ENCODE results near the gene EVA1C.
"Not testable (repeated sequence)": the region's sequence is repeated elsewhere in the genome, so short reads cannot be mapped to it uniquely, and the experiment has no call there.

EVA1C gene

DNA sequence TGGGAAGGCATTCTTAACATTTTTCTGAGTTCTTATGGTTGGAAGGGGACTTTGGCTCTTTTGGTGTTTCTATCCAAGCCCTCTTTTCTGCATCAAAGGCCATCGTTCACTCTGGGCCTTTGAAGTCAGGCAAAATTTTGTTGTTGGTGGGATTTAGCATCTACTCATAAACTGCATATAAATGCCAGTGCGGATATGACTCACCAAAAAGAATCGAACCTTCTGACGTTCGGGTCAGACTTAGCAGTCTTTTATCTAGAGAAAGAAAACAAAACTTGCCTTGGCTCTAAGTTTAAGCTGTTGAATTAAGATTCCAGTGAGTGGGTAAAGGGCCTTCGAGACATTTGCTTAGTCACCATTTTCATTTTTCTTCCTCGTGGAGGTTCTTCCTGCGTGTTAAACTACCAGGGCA lies 51.4 kb downstream of the EVA1C start:
- no peak for DNase-seq

DNA sequence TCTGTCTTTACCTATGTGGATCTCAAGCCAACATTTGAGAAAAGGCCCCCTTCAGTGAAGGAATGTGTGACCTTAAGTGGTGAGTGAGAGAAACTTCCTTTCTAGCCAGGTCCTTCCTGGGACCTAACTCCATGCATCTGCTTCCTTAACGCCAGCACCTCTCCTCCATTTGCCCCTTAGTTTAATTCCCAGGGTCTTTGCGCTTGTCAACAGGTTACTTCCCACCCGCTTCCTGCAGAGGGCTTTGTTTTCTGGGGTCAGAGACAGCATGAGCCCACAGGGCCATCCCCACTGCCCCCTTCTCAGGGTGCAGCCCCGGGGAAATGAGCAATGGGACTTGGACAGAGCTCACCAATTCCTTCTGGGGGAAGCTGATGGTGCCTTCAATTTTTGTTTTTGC lies 54.8 kb downstream of the EVA1C start:
- no peak for DNase-seq

DNA sequence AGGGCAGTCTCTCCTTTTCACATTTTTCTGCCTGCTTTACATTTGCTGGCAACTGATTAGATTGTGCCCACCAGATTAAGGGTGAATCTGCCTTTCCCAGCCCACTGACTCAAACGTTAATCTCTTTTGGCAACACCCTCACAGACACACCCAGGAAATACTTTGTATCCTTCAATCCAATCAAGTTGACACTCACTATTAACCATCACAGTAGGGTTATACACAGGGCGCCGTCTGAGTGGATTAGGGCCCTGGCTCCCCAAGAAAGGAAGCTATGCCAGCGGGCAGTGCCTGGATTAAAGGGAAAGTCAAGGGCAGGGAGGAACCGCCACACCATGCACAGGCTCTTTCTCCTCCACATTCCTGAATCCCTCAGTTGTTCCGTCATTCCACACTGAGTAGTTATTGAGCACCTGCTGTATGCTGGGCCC lies 56.2 kb downstream of the EVA1C start:
- no peak for DNase-seq

DNA sequence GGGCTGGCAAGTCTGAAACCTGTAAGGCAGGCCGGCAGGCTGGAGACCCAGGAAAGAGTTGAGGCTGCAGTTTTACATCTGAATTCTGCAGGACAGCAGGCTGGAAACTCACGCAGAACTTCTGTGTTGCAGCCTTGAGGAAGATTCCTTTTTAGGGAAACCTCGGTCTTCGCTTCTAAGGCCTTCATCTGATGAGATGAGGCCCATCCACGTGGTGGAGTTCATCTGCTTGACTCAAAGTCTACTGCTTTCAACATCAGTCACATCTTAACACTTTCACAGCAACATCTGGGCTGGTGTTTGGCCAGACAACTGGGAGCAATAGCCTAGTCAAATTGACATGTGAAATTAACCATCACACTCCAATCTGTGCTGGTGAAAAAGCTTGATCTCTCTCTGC lies 57.1 kb downstream of the EVA1C start:
- no peak for DNase-seq

DNA sequence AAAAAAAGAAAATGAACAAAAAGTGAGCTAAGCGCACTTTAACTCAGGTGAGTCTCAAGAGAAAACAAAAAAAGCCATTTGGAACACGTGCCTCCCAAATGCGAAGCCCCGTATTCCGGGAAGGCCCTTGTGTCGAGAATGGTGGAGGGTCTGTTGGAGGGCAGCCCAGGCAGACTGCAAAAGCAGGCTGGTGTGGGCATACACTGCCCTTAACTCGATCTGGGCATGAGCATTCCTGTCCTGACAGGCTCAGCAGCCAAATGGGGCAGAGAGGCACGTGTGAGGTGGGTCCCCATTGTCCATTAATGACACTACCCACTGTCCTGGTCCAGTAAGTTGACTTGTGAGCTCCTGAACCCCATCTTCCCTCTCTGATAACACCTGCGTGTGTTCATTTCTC lies 57.7 kb downstream of the EVA1C start:
- DNase-seq: no peak

DNA sequence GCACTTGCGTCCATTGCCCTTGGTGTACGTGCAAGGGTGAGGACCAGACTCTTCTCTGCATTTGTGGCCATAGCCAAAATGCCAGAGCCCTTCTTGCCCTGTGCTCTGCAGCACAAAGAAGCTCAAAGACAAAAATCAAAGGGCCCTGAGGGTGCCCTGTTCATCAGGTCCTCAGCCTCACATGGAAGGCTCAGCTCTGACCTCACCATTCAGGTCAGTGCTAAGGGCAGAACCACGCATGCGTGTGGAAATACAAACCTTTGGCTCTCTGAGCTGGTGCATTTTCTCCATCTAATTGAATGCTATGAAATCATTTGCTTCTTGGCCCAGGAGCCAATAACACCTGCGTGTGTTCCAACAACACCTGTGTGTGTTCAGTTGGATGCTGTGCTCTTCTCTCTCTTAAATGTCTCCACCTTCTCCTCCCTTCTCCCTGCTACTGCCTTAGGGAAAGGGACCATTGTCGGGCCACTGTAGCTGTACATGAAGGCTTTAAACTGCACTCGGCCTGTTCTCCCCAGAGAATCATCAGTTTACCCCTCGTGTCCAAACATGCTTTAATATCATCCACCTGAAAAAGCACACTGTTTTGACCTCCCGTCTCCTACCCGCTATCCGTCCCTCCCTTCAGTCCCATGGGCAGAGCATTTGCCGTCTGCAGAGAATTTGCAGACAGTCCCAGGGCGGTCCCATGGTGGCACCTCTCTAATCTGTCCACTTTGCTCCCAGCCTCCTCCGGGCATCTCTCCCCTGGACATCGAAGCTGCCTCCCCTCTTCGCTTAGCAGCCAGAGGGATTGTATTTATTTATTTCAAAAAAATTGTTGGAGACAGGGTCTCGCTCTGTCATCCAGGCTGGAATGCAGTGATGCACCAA lies 60.6 kb downstream of the EVA1C start:
- DNase-seq: no peak

DNA sequence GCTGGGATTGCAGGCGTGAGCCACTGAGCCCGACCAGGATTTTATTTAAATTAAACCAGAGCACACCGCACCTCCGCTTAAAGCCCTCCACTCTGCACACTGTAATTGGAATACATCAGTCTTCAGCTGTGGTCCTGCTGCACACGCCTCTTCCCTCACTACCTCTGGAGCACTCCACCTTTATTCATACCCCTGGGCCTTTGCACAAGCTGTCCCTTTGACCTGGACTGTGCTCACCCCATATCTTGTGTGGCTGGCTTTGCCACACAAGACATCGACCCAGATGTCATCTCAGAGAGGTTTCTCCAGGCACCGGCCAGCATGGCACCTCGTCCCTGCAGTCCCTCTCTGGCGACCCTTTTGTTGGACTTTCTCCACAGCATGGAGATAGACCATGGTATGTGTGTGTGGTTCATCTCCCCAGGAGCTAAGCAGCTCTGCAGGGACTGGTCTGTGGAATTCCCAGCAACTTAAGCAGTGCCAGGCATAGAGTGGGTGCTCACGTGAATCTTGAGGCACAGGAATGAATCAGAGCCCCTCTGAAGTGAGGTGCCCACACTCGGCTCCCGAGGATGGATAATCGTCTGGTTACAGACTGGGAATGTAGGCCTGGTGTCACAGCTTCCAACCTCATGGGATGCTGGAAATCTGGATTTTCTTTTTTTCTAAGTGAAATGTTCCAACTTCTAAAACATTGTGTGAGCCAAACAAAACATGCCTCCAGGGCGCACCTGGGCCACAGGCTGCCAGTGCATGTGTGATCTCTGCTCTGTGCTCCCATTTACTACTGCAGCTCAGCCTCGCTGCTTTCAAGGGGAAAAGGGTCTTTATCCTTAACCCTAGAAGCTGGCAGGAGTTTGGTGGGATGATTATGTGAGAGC lies 61.9 kb downstream of the EVA1C start:
- DNase-seq: no peak

DNA sequence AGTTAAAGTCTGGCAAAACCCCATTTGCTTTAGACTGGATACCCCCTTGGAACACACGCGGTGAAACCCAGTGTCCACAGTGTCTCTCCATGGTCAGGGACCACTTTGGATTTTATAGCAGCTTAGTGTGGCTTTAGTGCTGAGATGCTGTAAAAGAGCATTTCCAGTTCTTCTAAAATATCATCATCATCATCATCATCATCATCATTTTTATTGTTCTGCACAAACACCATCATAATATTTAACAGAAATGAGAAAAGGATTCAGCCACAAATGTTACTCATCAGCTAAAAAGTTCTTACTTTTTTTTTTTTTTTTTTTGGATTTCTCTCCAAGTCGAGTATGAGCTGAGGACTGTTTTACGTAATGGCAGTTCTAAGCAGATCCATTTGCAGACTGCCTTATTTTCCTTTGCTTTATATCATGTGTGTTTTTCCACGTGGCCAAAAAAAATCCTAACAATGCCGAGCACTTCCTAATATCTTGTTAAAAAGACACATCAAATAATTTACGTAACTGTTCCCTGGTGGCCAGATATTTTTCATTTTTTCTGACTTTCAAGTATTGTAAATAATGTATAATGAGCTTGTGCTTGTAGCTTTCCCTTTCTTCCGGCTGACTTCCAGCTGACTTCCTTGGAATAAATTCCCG lies 62.8 kb downstream of the EVA1C start:
- no peak for DNase-seq

DNA sequence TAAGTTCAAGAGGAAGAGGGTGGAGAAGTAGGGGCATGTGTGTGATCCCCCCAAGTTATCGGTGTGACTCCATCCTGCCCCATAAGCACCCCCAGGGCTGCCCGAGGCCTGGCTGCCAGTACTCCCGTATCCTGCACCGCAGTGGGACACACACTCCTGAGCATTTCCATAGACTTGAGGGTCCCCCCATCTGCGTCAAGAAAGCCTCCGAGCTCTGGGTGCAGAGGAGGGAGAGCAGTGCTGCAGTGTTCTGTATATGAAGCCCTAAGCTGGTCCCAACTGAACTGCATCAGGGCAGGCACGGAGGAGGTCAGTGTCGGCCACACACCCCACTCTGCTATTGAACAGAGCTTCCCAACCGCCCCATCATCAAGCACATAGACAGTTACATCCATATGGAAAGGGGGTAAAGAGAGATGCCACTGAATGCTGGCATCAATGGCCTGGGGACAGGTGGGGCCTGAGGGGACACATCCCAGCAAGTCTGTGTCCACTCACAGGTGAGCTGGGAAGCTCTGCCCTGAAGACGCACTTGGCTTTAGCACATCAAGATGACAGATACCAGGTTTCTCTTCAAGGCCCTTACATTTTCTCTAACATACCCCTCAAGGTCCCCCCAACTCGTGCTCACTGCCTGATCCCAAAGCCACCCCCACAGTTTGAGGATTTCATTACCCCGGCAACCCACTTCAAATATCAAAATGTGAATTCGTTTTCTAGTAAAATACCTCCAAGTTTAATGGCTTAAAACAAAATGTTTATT lies 64.3 kb downstream of the EVA1C start:
- DNase-seq: no peak

DNA sequence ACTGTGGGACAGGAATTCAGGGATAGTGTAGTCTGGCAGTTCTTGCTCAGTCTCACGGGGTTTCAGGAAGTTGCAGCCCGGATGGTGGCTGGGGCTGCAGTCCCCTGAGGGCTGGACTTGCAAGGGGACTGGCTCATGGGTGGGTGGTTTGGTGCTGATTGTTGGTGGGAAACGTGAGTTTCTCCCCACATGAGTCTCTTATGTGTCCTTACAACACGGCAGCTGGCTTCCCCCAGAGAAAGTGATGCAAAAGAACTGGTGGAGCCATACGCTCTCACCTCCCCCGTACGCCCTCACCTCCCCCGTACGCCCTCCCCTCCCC lies 64.9 kb downstream of the EVA1C start:
- DNase-seq: no peak

DNA sequence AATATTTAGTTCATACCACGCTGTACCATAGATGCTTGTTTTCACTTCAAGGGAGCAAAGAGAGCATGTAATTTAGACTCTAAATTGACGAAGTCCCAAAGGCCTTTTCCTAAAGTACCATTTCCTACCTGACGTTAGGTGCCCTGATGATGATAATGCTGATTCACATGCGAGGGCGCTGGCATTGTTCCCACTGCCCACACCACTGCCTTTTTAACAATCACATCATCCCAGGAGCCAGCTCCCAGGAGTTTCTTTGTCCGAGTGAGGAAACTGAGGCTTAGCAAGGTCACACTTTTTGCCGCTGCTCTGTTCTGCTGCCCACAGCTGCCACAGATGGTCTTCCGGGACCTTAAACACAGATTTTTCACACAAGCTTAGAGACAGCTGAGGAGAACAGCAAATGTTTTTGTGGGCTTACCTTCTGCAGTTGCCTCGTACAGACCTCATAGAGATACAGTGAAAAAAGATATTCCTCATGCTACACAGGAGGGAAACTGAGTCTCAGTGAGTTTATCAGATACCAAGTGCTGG lies 69.4 kb downstream of the EVA1C start:
- no peak for DNase-seq

DNA sequence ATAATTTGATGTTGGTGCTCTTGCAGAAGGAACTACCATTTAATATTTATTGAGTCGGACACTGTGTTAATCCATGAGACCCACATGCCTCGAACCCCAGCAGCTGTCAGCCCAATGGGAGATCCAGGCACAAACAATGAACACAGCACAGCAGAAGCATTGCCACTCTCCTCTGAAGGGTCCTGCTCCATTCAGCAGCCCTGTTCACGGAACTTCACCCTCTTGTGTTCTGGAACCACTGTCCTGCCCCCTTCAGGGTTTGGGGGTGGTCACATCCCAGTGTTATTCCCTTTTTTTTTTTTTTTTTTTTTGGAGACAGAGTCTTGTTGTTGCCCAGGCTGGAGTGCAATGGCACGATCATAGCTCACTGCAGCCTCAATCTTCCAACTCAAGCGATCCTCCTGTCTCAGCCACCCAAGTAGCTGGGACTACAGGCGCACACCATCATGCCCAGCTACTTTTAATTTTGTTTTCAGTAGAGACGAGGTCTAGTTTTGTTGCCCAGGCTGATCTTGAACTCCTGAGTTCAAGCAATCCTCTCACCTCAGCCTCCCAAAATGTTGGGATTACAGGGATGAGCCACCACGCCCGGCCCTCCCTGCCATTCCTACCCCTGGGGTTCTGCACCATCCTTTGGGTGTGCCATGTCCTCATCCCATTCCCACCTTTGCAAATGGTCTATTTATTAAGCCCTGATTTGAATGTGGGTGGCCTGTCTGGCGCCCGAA lies 70.2 kb downstream of the EVA1C start:
- DNase-seq: no peak

DNA sequence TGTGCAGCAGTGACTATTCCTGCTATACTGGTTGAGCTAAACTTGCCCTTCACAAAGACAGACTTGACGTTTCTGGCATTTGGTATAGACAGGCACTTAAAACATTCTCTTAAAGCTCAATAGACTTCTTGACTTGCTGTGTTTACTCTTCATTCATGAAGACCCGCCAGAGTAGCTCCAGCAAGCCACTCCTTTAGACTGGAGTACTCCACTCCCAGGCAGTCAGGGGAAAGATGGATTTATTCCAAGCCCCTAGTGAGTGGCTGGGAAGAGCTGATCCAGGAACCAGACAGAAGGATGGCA lies 70.7 kb downstream of the EVA1C start:
- DNase-seq: no peak

DNA sequence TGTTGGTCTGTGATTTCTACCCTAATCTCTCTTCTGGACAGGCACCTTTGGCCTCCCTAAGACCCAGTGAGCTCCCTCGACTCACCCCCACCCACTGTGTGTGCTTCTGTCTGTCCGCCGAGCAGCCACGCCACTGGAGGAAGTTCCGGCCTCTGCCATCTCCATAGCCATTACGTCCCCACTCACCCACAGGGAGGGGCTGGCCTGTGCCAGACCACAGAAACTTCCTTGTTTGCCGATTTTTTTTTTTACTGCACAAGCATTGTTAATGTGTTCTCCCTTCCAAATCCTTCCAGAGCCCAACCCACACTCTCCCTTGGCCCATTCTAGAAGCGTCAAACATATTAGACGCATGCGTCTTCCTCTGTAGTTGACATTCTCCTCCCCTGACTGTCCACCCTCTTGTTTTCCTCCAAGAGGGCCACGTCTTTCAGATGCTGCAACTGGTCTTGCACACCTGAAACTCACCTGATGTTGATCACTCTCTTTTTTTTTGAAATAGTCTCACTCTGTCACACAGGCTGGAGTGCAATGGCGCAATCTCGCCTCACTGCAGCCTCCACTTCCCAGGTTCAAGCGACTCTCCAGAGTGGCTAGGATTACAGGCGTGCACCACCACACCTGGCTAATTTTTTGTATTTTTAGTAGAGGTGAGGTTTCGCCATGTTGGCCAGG lies 72.3 kb downstream of the EVA1C start:
- no peak for DNase-seq

DNA sequence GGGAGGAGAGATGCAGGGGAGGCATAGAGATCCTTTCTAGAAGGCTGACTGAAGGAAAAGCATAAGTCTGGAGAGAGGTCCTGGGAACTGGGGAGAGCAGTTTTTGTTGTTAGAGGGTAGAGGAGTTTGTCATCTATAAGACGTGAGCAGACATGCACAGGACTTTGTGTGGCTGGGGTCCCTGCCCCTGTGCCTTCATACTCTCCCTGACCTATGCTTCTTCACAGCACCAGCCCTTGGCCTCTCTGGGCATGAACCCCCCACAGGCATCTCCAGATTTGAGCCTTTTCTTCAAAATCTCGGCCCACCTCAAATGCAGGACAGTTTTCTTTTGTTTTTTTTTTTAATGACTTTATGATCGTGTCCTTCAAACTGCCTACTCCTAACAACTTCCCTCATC lies 79.9 kb downstream of the EVA1C start:
- DNase-seq: no peak

DNA sequence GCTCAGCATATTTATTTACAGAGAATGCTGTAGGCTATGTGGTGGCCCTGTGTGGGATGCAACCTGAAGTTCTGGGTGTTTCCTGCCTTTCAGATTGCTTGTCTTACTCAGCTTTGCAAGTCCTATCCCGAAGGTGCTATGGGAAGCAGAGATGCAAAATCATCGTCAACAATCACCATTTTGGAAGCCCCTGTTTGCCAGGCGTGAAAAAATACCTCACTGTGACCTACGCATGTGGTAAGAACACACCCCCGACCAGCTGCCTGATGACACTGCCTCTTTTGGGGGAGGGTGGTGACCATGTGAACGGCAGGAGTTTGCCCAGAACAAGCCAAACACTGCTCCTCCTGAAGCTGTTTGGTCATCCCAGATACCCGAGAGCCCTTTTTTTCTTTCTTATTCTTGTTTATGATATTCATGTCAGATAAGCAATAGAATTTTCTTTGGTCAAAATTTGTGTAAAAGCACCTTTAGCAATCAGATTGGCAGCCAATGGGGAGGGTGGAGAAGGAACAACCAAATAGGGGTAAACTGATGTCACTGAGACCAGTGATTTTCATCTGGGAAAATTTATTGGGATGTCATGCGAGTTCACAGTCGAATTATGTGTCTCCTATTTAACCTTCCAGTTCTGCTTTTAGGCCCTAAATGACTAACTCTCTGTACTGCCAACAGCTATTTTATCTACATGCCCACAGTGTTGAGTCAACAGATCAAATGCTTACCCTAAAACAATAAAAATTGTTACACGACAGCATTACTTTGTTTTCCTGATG lies 82.6 kb downstream of the EVA1C start:
- no peak for DNase-seq

DNA sequence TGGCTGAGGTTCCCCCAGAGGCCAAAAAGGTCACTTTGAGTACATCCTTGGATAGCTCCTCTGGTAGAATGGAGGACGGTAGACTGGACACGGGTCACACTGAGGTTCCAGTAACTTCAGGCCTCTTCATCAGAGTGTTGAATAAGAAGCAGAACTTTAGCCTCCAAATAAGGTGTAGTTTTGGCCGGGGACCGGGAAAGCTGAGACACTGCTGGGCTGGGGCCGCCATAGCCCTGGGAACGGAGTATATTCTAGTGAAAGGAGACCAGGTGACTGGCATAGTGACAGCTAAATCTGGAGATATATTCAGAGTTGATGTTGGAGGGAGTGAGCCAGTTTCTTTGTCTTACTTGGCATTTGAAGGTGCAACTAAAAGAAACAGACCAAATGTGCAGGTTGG lies 84.1 kb downstream of the EVA1C start:
- DNase-seq: no peak

DNA sequence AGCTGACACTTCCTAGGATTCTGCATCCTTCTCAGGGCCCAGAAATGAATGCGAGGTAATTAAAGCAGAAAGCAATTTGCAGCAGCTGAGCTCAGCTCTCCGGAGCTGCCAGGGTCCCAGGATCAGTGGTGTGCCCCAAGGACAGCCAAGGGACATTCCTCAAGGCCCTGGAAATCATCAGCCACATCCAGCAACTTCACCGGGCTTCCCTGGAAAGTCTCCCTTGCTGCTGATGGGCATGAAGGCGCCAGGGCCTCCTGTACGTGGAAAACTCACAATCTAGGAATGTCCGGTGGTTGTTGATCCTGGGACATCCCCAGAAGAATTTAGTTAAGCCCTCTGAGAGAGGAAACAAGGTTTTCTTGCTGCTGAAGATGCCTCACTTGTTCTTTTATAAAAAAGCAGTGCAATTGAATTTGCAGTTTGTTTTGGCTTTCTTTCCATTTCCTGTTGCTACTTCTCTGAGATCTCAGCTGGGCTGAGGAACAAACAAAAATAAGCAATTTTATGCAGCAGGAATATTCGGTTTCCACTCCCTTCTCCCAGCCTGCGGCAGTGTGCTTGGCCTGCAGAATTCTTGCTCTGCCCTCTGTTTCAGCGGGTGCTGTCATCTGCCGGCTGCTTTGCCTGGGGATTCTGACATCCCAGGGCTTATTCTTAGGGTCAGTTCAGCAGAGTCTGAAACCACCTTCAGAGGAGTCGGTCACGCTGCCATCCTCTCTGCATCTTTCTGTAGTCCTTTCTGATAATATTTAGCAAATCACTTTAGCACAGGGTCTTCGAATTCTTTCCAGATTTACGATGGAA lies 86.9 kb downstream of the EVA1C start:
- no peak for DNase-seq

DNA sequence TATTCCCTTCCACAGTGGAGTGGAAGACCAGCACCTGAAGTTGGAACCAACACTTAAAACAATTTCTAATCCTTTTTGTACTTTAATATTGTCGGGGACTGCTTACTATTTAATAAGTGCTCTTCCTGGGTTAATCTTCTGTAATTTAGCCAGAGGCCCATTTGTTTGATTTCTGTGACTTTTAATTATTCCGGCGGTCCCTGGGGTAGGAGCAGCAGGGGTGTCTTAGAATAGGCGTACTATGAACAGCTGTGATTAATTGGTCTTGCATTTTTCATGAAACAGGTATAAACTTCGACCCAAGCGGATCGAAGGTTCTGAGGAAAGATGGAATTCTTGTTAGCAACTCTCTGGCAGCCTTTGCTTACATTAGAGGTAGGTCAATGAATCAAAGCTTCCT lies 91.1 kb downstream of the EVA1C start:
- not testable (repeated sequence) for DNase-seq

DNA sequence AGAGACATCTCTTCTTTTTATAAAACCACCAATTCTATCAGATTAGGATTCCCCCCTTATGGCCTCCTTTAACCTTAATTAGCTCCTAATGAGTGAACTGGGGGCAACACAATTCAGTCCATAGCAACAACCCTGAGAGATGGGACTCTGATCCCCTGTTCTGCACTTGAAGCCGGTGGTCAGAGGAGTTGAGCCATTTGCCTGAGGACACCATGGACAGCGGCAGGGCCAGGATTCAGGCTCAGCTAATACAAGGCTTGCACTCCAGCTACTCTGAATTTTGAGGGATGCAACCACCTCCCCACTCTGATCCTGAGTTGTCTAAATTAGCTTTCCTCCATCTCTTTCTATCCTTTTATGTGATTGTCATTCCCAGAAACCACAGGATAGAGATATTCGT lies 93.3 kb downstream of the EVA1C start:
- DNase-seq: not testable (repeated sequence)

Data from right forelimb (tissue), 1 donor.